ELR (cell line): ENCODE data around the gene SSMEM1.
A peak's percentile ranks its signal among the peaks of the same experiment; 100 is the strongest.
"Not testable (repeated sequence)": the region's sequence is repeated elsewhere in the genome, so short reads cannot be mapped to it uniquely, and the experiment has no call there.

Experiments
- DNase-seq: peaks from one replicate; pipeline ENCODE4 v3.0.0-alpha.2; 2015; ENCODE audit warnings: low read depth

The SSMEM1 gene

DNA sequence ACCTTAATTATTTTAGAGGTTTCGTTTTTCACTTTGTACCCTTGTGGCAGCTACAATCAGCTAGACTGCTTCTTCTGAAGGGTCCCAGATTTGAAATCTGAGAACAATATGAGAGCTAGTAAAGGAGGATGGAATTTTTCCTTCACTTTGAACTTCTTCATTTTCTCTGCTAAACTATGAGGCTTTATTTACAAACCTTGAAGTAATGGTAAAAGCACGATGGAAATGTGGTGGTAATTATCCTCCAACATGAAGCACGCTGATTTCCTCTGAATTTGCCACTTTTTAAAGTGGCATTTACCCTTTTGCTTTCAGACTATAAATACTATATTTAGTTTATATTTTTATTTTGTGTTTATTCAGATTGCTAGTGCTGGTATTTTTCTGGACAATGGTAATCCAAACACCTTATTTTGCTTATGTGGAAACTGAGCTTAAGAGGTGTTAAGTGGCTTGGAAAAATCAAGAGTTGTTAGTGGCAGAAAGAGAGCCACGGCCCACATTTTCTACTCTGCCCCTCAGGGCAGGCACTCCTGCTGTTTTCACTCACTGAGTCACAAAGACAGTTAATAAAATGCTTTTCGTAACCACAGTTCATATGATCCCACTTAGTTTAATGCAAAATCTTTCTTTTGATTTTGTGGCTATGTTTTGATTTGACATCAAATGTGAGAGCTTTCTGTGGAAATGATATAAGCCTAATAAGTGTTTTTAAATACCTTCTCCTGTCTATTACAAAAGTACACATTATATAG lies 2.7 kb downstream of the SSMEM1 start:
- DNase-seq = peak; percentile 70

GRCh38 chr7:130213828-130214227 lies 6.2 kb downstream of the SSMEM1 start:
- no peak for DNase-seq

- DNase-seq = no peak
These were observed 8.4 kb downstream of the SSMEM1 start for GRCh38 chr7:130216025-130216424.

DNA sequence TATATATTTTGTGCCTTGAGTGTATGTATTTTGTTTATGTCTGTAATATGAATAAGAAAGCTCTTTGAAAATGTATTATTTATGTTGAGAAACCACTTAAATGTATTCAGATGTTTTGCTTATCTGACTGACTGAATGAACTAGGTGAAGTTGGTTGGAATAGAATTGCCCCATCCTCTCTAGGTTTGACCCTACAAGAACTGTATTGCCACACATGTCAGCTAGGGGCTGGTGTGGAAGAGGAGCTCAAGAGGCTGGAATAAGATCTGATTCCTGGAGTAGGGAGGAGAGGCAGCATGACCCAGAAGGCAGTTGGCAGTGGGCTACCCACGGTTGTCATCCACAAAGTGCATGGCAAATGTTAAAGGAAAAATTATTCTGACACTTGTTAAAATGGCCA lies 9.1 kb downstream of the SSMEM1 start:
- DNase-seq = no peak

- no peak for DNase-seq
These were observed 11.4 kb downstream of the SSMEM1 start for GRCh38 chr7:130218806-130219620.

DNA sequence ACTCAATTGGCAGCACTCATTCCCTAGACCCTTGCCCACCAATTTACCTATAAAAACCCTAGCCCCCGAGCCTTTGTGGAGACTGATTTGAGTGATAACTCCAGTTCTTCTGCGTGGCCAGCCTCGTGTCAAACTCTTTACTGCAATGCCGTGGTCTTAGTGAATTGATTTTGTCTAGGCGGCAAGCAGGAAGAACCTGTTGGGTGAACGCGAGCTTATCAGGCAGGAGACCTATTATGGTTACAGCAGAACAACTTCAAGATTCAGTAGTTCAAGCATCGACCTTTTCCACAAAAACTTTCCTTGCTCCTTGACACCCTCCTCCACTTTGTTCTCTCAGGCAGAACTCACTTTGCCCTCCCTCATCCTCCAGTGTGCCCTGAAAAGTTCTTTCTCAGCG lies 12.2 kb downstream of the SSMEM1 start:
- no peak for DNase-seq

- DNase-seq = no peak
These were observed 14.1 kb downstream of the SSMEM1 start for GRCh38 chr7:130221746-130222145.

GRCh38 chr7:130223646-130224045 lies 16.0 kb downstream of the SSMEM1 start:
- DNase-seq = no peak

DNA sequence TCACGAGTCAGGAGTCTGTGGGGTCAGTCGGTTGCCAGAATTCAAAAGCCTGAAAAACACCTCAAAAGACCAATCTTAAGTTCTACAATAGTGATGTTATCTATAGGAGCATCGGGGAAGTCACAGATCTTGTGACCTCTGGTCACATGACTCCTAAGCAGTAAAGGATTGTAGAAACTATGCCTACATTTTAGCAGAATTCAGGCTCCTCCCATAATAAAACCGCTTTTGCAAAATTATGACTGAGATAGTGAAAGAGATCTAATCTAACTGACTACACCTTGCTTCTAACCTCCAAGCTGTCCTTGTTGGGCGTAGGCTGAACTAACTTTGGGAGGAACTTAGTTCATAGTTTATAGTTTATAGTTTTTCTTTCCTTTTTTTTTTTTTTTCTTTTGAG lies 16.6 kb downstream of the SSMEM1 start:
- no peak for DNase-seq

- DNase-seq = peak; percentile 52
These were observed 17.3 kb downstream of the SSMEM1 start for GRCh38 chr7:130224923-130225322.

DNA sequence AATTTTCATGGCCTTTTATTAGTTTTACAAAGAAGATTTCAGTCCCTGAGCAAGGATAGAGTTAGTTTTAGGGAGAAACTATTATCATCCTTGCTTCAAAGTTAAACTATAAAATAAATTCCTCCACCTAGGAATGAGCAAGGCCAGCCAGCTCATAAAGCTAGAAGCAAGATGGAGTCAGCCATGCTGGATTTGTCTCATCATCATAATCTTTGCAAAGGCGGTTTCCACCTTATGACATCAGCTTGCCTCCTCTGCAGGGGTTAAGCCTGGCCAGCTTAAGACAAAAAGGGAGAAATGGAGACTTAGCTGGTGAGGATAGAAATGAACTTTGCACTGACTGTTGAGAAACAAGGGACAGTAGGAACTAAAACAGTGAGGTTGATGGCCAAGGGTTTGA lies 18.7 kb downstream of the SSMEM1 start:
- DNase-seq = no peak

DNA sequence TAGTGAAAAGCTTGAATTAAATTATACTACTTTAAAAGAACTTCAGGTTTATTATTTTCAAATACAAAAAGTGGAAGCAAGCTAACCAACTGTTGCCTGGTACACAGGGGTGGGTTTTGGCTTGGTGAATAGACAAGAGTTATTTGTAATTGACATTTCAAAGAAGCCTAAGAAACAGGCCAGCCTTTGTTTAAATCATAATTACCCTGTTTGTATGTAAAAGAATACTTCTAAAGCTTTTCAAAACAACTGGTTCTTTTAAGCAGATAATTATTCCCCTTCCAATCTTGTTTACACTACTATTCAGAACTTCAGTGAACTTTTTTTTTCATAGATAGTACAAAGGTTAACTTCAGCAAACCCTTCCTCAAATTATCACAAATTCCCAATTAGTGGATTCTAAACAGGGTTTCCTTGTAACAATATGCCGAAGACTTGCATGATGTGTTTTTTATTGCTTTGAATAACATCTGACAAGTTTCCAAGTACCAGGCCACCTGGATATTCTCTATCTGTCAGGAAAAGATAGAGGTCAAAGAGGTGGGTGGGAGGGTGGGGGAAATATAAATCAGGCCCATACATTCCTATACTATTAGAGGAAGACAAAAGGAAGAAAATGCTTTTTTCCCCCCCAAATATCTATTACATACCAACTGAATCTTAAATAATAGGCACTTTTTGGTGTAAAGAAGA lies 20.4 kb downstream of the SSMEM1 start:
- no peak for DNase-seq

- no peak for DNase-seq
These were observed 21.3 kb downstream of the SSMEM1 start for GRCh38 chr7:130228840-130229502.

DNA sequence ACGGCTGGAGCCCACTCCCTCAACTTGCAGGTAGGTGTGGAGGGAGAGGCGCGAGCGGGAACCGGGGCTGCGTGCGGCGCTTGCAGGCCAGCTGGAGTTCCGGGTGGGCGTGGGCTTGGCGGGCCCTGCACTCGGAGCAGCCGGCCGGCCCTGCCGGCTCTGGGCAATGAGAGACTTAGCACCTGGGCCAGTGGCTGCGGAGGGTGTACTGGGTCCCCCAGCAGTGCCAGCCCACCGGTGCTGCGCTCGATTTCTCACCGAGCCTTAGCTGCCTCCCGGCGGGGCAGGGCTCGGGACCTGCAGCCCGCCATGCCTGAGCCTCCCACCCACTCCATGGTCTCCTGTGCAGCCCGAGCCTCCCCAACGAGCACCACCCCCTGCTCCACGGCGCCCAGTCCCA lies 22.3 kb downstream of the SSMEM1 start:
- not testable (repeated sequence) for DNase-seq

- DNase-seq = no peak
These were observed 24.1 kb downstream of the SSMEM1 start for GRCh38 chr7:130231792-130232191.

- DNase-seq = no peak
These were observed 24.5 kb downstream of the SSMEM1 start for GRCh38 chr7:130232209-130232608.

GRCh38 chr7:130234078-130234477 lies 26.4 kb downstream of the SSMEM1 start:
- no peak for DNase-seq

- DNase-seq = not testable (repeated sequence)
These were observed 28.7 kb downstream of the SSMEM1 start for GRCh38 chr7:130236361-130236760.

DNA sequence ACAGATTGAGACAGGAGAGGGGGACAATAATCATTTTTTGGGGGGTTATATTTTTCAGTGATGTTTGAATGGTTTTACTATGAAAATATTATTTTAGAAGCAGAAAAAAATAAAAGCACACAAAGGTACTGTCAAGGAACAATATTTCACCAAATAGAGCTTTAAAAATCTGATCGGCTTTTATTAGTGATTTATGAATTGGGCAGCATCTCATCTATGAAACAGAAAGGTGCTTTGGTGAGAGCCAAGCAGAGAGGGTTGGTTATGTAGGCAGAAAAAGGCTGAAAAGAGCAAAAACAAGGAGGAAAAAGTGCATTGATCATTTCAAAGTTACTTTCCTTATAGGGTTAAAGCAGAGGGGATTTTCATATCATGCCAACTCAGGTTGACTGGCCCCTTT lies 32.6 kb downstream of the SSMEM1 start:
- no peak for DNase-seq

DNA sequence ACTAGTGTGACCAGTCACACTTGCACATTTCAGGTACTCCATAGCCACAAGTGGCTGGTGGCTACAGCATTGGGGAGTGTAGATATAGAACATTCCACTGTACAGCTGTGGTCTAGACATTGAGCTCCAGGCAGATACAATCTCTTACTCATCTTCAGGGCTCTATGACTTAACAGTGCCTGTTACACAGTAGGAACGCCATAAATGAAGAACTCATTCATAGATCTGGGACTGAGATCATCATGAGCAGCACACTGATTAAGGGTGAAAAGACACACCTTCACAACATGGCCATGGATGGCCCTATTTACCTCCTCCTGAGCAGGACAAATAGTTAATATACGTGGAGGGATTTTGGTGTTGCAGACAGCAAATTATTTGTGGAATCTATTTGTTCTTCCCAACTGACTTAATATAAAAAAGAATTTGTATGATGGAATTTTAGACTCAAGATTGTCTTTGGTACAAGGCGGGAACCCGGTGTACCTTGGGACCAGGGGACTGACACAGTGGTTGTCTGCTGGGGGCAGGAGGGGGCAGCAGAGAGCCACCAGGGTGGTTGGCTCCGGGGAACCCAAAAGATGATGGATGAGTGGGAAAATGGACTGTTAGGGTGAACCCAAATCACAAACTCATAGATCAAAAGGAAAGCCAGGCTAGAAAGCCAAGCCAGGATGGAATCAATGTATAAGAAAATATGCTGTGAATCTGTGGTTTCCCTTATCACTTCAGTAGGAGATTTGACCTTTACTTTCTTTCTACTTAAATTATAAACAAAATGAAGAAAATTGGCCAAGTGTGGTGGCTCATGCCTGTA lies 34.7 kb downstream of the SSMEM1 start:
- DNase-seq = peak; percentile 82

DNA sequence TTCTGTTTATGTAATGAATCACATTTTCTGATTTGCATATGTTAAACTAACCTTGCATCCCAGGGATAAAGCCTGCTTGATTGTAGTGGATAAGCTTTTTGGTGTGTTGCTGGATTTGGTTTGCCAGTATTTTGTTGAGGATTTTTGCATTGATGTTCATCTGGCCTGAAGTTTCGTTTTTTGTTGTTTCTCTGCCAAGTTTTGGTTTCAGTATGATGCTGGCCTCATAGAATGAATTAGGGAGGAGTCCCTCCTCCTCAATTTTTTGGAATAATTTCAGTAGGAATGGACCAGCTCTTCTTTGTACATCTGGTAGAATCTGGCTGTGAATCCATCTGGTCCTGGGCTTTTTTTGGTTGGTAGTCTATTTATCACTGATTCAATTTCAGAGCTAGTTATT lies 35.8 kb downstream of the SSMEM1 start:
- DNase-seq = peak; percentile 10
